HG03575 (cell line): Measurements from ENCODE around the gene GGCX.
A peak's percentile ranks its signal among the peaks of the same experiment; 100 is the strongest.
"Not testable (repeated sequence)": the region's sequence is repeated elsewhere in the genome, so short reads cannot be mapped to it uniquely, and the experiment has no call there.

Source experiments
- ATAC-seq: cut with Tn5 transposase; IDR thresholded peaks from one replicate; pipeline ENCODE4 v1.9.1; 2021; ENCODE audit not compliant: unreplicated experiment, insufficient number of reproducible peaks, low FRiP score; ENCODE audit errors: extremely low read depth

GGCX gene

GRCh38 chr2:85547089-85547858 lies 14.0 kb downstream of the GGCX start:
- ATAC-seq, result no peak

- no peak for ATAC-seq
These were observed 15.5 kb downstream of the GGCX start for GRCh38 chr2:85545780-85546240.

DNA sequence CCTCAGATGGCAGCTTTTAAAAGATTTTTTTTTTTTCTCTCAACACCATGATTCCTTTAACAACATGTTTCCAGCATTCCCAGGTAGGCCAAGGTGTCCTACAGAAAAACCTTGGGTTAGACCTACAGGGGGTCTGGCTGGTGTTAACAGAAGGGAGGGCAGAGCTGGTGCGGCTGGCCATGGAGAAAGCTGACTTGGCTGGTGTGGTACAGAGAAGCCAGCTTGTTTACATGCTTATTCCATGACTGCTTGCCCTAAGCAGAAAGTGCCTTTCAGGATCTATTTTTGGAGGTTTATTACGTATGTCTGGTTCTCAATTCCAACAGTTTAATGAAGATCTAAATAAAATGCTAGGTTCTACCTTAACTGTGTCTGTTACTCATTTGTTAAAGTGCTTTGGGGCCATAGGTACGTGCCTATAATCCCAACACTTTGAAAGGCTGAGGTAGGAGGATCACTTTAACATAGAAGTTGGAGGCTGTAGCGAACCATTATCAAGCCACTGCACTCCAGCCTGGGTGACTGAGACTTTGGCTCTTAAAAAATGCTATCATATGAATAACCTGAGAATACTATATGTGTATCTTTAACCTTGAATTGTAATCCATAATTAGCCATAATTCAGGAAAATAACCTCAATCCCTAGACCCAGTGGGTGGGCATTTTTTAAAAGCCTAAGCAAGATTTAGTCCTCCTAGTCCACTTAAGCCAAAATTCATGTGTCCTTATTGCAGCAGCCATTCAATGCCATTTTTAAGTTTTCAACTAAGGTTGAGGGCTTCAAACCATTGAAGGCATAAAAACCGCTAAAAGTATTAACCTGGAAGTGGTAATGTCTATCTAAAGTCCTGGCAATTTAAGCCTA lies 16.1 kb downstream of the GGCX start:
- not testable (repeated sequence) for ATAC-seq

DNA sequence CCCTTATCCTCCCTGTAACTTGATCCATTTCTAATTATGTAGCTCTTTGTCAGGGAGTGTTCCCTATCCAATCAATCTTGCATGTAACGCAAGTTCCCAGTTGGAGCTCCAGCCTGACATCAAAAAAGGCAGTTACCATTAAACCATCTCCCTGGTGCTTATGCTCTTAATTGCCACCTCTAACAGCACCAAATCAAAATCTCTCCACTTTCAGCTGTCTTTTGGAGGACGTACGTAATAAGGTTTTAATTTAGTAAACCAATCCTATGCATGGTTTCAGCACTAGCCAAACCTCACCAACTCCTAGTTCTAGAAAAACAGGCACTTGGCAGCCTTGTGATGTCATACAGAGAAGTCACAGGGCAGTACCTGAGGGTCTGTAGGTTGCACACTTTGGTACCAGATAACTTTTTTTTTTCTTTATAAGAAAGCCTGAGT lies 17.0 kb downstream of the GGCX start:
- ATAC-seq, result not testable (repeated sequence)

- ATAC-seq, result no peak
These were observed 18.5 kb downstream of the GGCX start for GRCh38 chr2:85542777-85543176.

GRCh38 chr2:85541753-85542457 lies 19.4 kb downstream of the GGCX start:
- no peak for ATAC-seq

DNA sequence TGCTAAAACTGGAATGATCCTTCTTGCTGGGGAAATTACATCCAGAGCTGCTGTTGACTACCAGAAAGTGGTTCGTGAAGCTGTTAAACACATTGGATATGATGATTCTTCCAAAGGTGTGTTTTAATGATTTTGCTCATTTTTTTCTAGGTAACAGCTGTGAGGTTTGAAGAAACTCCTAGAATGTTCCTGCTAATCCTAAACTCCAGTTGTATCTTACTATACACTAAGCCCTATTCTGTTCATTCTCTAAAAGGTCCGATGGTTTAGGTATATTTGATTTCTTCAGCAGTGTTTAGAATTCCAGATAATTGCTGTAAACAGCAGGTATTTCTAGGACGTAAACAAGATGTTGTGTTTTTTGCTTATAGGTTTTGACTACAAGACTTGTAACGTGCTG lies 20.0 kb downstream of the GGCX start:
- ATAC-seq, result no peak

- ATAC-seq, result no peak
These were observed 21.1 kb downstream of the GGCX start for GRCh38 chr2:85540133-85540648.

GRCh38 chr2:85539361-85540132 lies 21.7 kb downstream of the GGCX start:
- ATAC-seq, result no peak

DNA sequence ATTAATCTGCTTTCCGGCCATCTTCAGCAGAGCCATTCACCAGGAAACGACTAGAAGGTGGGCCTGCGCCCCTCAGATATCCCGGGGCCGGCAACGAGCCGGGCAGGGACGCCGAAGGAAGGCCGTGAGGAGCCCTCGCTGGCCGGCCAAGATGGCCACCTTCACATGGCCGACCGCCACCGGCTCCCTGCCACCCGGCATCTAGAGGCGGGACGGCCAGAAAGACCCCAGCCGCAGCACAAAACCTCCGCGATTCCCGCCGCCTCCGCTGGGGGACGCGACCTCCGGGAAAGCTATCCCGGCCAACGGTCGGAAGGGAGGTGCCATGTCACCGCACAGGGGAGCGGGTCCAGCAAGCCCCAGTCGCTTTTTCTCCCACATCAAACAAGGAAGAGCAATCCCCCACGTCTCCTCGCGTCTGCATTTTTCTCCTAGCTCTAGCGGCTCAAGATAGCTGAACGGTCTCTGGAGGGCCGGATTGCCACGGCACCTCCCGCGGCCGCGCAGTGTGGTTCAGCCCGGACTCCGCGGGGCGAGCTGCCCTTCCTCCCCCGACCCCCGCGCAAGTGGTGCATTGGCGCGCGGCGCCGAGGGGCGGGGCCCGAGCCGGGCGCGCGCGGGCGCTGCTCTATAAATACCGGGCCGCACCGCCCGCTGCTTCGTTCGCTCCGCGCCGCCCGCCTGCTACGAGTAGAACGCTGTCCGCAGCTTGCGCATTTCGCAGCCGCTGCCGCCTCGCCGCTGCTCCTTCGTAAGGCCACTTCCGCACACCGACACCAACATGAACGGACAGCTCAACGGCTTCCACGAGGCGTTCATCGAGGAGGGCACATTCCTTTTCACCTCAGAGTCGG lies 22.6 kb downstream of the GGCX start, which contains the start of gene MAT2A:
MAT2A (plus strand) TSS at position 662 of the 854 bp plus-strand sequence; CDS start at position 782, 120 bp downstream.
- ATAC-seq, result peak; percentile 31

- ATAC-seq, result no peak
These were observed 23.4 kb downstream of the GGCX start for GRCh38 chr2:85537600-85538506.

DNA sequence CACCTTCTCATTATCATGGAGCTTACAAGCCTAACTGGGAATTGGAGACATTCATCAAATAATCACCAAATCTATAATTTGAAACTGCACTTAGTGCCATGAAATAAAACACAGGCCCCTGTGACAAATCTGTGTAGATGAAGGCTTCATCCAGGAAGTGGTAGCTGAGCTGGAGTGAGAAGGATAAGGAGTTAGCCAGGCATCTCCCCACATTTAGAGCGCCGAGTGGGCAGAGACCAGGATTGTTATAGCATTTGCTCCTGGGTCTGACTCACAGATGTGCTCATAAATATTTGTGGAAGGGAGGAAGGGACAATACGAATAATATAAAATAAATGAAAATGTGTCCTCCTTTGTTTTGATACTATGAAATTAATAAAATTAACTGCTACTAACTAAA lies 24.8 kb downstream of the GGCX start:
- no peak for ATAC-seq

DNA sequence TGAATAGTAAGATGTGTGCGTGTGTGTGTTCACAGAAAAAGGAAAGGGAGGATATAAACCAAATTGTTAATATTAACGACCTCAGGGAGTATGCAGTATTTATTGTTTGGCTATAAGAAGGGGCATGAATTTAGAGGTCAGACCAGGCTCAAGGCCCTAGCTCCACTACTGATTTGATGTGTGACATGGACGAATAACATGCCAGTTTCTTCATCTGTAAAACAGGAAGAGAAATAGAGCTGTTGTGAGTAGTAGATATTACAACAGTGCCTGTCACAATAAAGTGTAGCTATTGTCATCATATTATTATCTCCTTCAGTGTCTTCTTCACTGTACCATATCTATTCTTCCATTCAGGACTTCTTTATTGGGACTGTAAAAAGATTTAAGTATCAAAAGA lies 26.4 kb downstream of the GGCX start:
- ATAC-seq, result no peak

- ATAC-seq, result no peak
These were observed 27.2 kb downstream of the GGCX start for GRCh38 chr2:85534099-85534498.

GRCh38 chr2:85531589-85531988 lies 29.7 kb downstream of the GGCX start:
- ATAC-seq, result no peak

GRCh38 chr2:85529809-85530208 lies 31.5 kb downstream of the GGCX start:
- ATAC-seq, result no peak

GRCh38 chr2:85528355-85528754 lies 32.9 kb downstream of the GGCX start:
- no peak for ATAC-seq
